Liver (tissue), 9 donors: ENCODE data around the gene CTBP1. TPM values are rescaled to one million over a fixed set of nuclear protein-coding genes. Genes with fewer than 3 reads are reported as not detected.

Experiments used
- DNase-seq: peaks from one replicate; pipeline ENCODE4 v3.0.0-alpha.2; 2017; ENCODE audit warnings: low spot score
- H3K27ac ChIP-seq, 2 donors: one replicate each; pipeline ENCODE4 v1.7.0; 2013; ENCODE audit warnings: inconsistent platforms in 2 of 2, low read length in 2 of 2, control low read depth in 1 of 2, low read depth in 1 of 2, mild to moderate bottlenecking in 1 of 2
- H3K27me3 ChIP-seq, 4 donors: one replicate each; pipeline versions ENCODE4 v1.6.1 to v1.7.0; 2013; ENCODE audit warnings: low read length in 3 of 4, inconsistent platforms in 1 of 4, mild to moderate bottlenecking in 1 of 4, moderate library complexity in 1 of 4; ENCODE audit not compliant: control insufficient read depth in 4 of 4, insufficient read depth in 4 of 4
- H3K36me3 ChIP-seq, 4 donors: one replicate each; pipeline versions ENCODE4 v1.6.1 to v1.7.0; 2013; ENCODE audit warnings: low read length in 3 of 4, mild to moderate bottlenecking in 3 of 4, low read depth in 1 of 4, moderate library complexity in 1 of 4; ENCODE audit not compliant: control insufficient read depth in 4 of 4, insufficient read depth in 3 of 4
- H3K4me1 ChIP-seq, 4 donors: one replicate each; pipeline versions ENCODE4 v1.6.1 to v1.7.0; 2013; ENCODE audit warnings: low read length in 3 of 4, mild to moderate bottlenecking in 3 of 4, moderate library complexity in 1 of 4; ENCODE audit not compliant: control insufficient read depth in 4 of 4, insufficient read depth in 4 of 4
- H3K4me3 ChIP-seq, 3 donors: one replicate each; pipeline versions ENCODE4 v1.6.1 to v1.7.0; 2013; ENCODE audit warnings: low read length in 3 of 3, control low read depth in 1 of 3, low read depth in 1 of 3, mild to moderate bottlenecking in 1 of 3
- H3K9ac ChIP-seq, 2 donors: one replicate each; pipeline ENCODE4 v1.7.0; 2013; ENCODE audit warnings: low read length in 2 of 2, mild to moderate bottlenecking in 2 of 2, moderate library complexity in 2 of 2, control low read depth in 1 of 2, low read depth in 1 of 2
- H3K9me3 ChIP-seq, 4 donors: one replicate each; pipeline versions ENCODE4 v1.6.1 to v1.7.0; 2013; ENCODE audit warnings: low read length in 3 of 4; ENCODE audit not compliant: control insufficient read depth in 4 of 4
- ATF3 ChIP-seq: IDR thresholded peaks from 2 replicates; pipeline ENCODE4 v1.6.1; 2016; ENCODE audit warnings: antibody characterized with exemption
- CTCF ChIP-seq: fragments of 150-350 bp; IDR thresholded peaks from 2 replicates; pipeline ENCODE4 v1.5.1; 2017; ENCODE audit warnings: improper control_type of control experiment, low read depth, low read length; ENCODE audit not compliant: missing input control
- EGR1 ChIP-seq, 2 donors: IDR thresholded peaks; 2 replicates each; pipeline ENCODE4 v1.6.1; 2016 to 2018; ENCODE audit warnings: antibody characterized with exemption in 2 of 2, low read depth in 2 of 2
- FOXA1 ChIP-seq: IDR thresholded peaks from 2 replicates; pipeline ENCODE4 v1.6.1; 2016; ENCODE audit warnings: antibody characterized with exemption
- FOXA2 ChIP-seq: IDR thresholded peaks from 2 replicates; pipeline ENCODE4 v1.6.1; 2016; ENCODE audit warnings: antibody characterized with exemption
- GABPA ChIP-seq, 2 donors: IDR thresholded peaks in 1 of 2; conservative IDR thresholded peaks in 1 of 2; 2 replicates each; pipeline ENCODE4 v1.6.1; 2016; ENCODE audit warnings: antibody characterized with exemption in 2 of 2, mild to moderate bottlenecking in 1 of 2, moderate library complexity in 1 of 2
- HNF4A ChIP-seq, 2 donors: conservative IDR thresholded peaks; 2 replicates each; pipeline ENCODE4 v1.6.1; 2016; ENCODE audit warnings: antibody characterized with exemption in 2 of 2, mild to moderate bottlenecking in 2 of 2
- HNF4G ChIP-seq: IDR thresholded peaks from 2 replicates; pipeline ENCODE4 v1.6.1; 2016; ENCODE audit warnings: antibody characterized with exemption
- JUND ChIP-seq, 2 donors: IDR thresholded peaks; 2 replicates each; pipeline ENCODE4 v1.6.1; 2016; ENCODE audit warnings: antibody characterized with exemption in 2 of 2
- MAX ChIP-seq: IDR thresholded peaks from 2 replicates; pipeline ENCODE4 v1.6.1; 2016; ENCODE audit warnings: antibody characterized with exemption
- NR2F2 ChIP-seq: IDR thresholded peaks from 2 replicates; pipeline ENCODE4 v1.6.1; 2016; ENCODE audit warnings: antibody characterized with exemption
- RAD21 ChIP-seq, 2 donors: IDR thresholded peaks; 2 replicates each; pipeline ENCODE4 v1.6.1; 2016; ENCODE audit warnings: antibody characterized with exemption in 2 of 2, mild to moderate bottlenecking in 2 of 2
- REST ChIP-seq: IDR thresholded peaks from 2 replicates; pipeline ENCODE4 v1.6.1; 2016; ENCODE audit warnings: antibody characterized with exemption, mild to moderate bottlenecking
- RXRA ChIP-seq, 2 donors: IDR thresholded peaks; 2 replicates each; pipeline ENCODE4 v1.6.1; 2017 to 2018; ENCODE audit warnings: antibody characterized with exemption in 2 of 2, mild to moderate bottlenecking in 1 of 2
- SP1 ChIP-seq: IDR thresholded peaks from 2 replicates; pipeline ENCODE4 v1.6.1; 2018; ENCODE audit warnings: antibody characterized with exemption, mild to moderate bottlenecking
- TAF1 ChIP-seq: conservative IDR thresholded peaks from 2 replicates; pipeline ENCODE4 v1.6.1; 2016; ENCODE audit warnings: antibody characterized with exemption, mild to moderate bottlenecking
- YY1 ChIP-seq: IDR thresholded peaks from 2 replicates; pipeline ENCODE4 v1.6.1; 2016; ENCODE audit warnings: antibody characterized with exemption, mild to moderate bottlenecking
- ZBTB33 ChIP-seq: IDR thresholded peaks from 2 replicates; pipeline ENCODE4 v1.6.1; 2016; ENCODE audit warnings: antibody characterized with exemption
- WGBS: extraction: QIAGEN DNeasy Blood & Tissue Kit; methylation state at CpG from one replicate; pipeline ENCODE4 v1.1.7; 2013; 5-methylcytosine and 5-hydroxymethylcytosine counted together
- polyA plus RNA-seq, 2 donors: library from polyadenylated mRNA; stranded (reverse) in 1 of 2; unstranded in 1 of 2; fragments of 200-250 nt in 1 of 2; fragments of >200 nt in 1 of 2; fragmentation: Nextera tagmentation in 1 of 2; extraction: Ambion mirVana in 1 of 2; gene quantifications; one replicate each; pipeline versions ENCODE4 v1.2.1 to v1.2.3, GENCODE V29; 2013 to 2015
- total RNA-seq, 2 donors: library from RNA; depleted of rRNA; stranded (reverse); fragments of >200 nt; gene quantifications; one replicate each; pipeline ENCODE4 v1.2.3, GENCODE V29; 2014
- donor health status: healthy.
- donor health status: healthy.
- donor health status: healthy.
- donor health status: healthy.
- donor health status: healthy.

CTBP1 gene
- total and polyA plus RNA-seq, 4 donors = 27.5 to 156 (median 79.5) TPM

- H3K27me3 ChIP-seq = no peaks in the 10 kb centered on the region
- H3K9ac ChIP-seq = no peak overlapping the region
- no peaks in the 10 kb centered on the region for H3K36me3 ChIP-seq
- no peak overlapping the region for H3K27ac ChIP-seq
- DNase-seq = no peak
- TF ChIP-seq NR2F2 = no peak
- no peak for TF ChIP-seq FOXA1
- TF ChIP-seq SP1 = no peak
- TF ChIP-seq HNF4A (conservative IDR thresholded peaks at IDR 0.05) = no peak
- no peak for TF ChIP-seq MAX
- no peak for TF ChIP-seq HNF4G
- no peak for TF ChIP-seq REST
- no peak for TF ChIP-seq ZBTB33
- TF ChIP-seq CTCF = no peak
- TF ChIP-seq RXRA (IDR thresholded peaks at IDR 0.05) = no peak
- no peak for TF ChIP-seq GABPA (IDR thresholded peaks at IDR 0.05 in 1 of 2, conservative IDR thresholded peaks at IDR 0.05 in 1 of 2)
- TF ChIP-seq JUND (IDR thresholded peaks at IDR 0.05) = no peak
- no peak for TF ChIP-seq TAF1
- TF ChIP-seq RAD21 (IDR thresholded peaks at IDR 0.05) = no peak
- TF ChIP-seq FOXA2 = no peak
- TF ChIP-seq EGR1 (IDR thresholded peaks at IDR 0.05; ENCODE audit: low read depth in 2 of 2) = no peak
- TF ChIP-seq YY1 = no peak
- H3K4me3 ChIP-seq = no peak overlapping the region
- peaks cover 0 to 2% (median 0%) of the 10 kb centered on the region in 4 donors for H3K9me3 ChIP-seq
- peaks cover 11 to 44% (median 21%) of the 10 kb centered on the region in 4 donors for H3K4me1 ChIP-seq
Observed at GRCh38 chr4:1180663-1181062, 68.3 kb downstream of the CTBP1 start.

- no peak for DNase-seq
- Histone ChIP-seq H3K4me3 (no peak overlapping the region), H3K9ac (no peak overlapping the region), H3K4me1 (peaks cover 11 to 48% (median 25%) of the 10 kb centered on the region in 4 donors), H3K27me3 (no peaks in the 10 kb centered on the region), H3K36me3 (no peaks in the 10 kb centered on the region), H3K27ac (no peak overlapping the region), H3K9me3 (peaks cover 0 to 2% (median 0%) of the 10 kb centered on the region in 4 donors)
- WGBS = 91% methylated on average over 1 of the region's 1 CpG
- TF ChIP-seq CTCF (no peak), NR2F2 (no peak), ATF3 (no peak), YY1 (no peak), EGR1 (IDR thresholded peaks at IDR 0.05; ENCODE audit: low read depth in 2 of 2) (no peak), MAX (no peak), HNF4G (no peak), FOXA1 (no peak), RAD21 (IDR thresholded peaks at IDR 0.05) (no peak), FOXA2 (no peak), SP1 (no peak), JUND (IDR thresholded peaks at IDR 0.05) (no peak), ZBTB33 (no peak), HNF4A (conservative IDR thresholded peaks at IDR 0.05) (no peak), TAF1 (no peak), GABPA (IDR thresholded peaks at IDR 0.05 in 1 of 2, conservative IDR thresholded peaks at IDR 0.05 in 1 of 2) (no peak), RXRA (IDR thresholded peaks at IDR 0.05) (no peak)
Observed at GRCh38 chr4:1179976-1180375, 69.0 kb downstream of the CTBP1 start.
